ENCODE data around the gene AXL.
"Not testable (repeated sequence)": the region's sequence is repeated elsewhere in the genome, so short reads cannot be mapped to it uniquely, and the experiment has no call there.

AXL gene

DNA sequence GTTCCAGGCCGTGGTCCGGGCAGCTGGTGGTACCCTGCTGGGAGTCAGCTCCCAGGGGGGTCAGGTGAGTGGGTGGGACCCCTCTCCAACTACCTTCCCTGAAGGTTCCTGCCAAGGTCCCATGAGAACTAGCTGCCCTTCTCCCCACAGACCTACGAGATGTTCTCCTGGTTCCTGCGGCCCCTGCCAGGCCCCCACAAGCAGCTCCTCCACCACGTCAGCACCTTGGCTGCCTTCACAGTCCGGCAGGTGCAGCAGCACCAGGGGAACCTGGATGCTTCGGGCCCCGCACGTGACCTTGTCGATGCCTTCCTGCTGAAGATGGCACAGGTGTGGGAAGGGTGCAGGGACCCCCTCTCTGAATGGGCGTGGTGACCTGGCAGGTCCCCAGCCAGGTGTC, 20.5 kb upstream of the AXL start:
- H3K4me3 ChIP-seq (ENCODE audit: low read depth, low read length) = no peak overlapping the region
- TF ChIP-seq, protein P1, sequence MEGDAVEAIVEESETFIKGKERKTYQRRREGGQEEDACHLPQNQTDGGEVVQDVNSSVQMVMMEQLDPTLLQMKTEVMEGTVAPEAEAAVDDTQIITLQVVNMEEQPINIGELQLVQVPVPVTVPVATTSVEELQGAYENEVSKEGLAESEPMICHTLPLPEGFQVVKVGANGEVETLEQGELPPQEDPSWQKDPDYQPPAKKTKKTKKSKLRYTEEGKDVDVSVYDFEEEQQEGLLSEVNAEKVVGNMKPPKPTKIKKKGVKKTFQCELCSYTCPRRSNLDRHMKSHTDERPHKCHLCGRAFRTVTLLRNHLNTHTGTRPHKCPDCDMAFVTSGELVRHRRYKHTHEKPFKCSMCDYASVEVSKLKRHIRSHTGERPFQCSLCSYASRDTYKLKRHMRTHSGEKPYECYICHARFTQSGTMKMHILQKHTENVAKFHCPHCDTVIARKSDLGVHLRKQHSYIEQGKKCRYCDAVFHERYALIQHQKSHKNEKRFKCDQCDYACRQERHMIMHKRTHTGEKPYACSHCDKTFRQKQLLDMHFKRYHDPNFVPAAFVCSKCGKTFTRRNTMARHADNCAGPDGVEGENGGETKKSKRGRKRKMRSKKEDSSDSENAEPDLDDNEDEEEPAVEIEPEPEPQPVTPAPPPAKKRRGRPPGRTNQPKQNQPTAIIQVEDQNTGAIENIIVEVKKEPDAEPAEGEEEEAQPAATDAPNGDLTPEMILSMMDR (IDR thresholded peaks at IDR 0.05; ENCODE audit: low read depth, low read length) = no peak

DNA sequence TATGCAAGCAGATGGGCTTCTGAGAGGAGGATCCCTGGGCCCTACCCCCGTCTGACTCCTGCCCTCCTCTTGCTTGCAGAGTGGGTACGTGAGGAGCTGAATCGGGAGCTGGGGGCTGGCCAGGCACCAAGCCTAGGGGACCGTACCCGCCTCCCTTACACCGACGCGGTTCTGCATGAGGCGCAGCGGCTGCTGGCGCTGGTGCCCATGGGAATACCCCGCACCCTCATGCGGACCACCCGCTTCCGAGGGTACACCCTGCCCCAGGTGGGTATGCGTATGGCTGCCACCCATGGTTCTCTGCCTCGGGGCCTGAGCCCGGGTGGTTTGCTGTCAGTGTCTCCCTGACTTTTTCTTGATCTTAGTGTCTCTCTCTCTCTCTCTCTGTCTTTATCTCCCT, 15.7 kb upstream of the AXL start:
- TF ChIP-seq, protein P1 (IDR thresholded peaks at IDR 0.05; ENCODE audit: low read depth, low read length) = no peak
- H3K4me3 ChIP-seq (ENCODE audit: low read depth, low read length) = no peak overlapping the region

DNA sequence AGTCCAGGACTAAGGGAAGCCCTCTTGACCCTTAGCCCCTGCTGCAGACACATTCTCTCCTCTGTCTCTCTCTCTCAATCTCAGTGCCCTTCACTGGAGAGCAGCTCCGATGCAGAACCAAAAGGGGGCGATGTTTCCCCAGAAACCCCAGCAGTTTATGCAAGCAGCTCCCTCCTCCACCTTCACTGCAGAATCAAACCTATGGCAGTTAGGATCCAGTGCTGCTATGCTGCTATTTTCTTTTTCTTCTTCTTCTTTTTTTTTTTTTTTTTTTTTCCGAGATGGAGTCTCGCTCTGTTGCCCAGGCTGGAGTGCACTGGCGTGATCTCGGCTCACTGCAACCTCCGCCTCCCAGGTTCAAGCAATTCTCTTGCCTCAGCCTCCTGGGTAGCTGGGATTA, 14.7 kb upstream of the AXL start:
- TF ChIP-seq, protein P1 (IDR thresholded peaks at IDR 0.05; ENCODE audit: low read depth, low read length) = peak; percentile 97

DNA sequence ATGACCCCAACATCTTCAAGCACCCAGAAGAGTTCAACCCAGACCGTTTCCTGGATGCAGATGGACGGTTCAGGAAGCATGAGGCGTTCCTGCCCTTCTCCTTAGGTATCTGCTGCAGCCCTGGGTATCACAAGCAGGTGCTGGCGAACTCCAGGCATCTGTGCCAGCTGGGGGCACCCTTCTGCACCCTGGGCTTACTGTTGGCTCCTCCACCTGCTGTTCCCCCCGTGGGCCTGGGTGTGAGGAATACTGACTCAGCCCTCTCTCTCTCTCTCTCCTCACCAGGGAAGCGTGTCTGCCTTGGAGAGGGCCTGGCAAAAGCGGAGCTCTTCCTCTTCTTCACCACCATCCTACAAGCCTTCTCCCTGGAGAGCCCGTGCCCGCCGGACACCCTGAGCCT, 13.0 kb upstream of the AXL start:
- H3K4me3 ChIP-seq (ENCODE audit: low read depth, low read length) = no peak overlapping the region
- TF ChIP-seq, protein P1 (IDR thresholded peaks at IDR 0.05; ENCODE audit: low read depth, low read length) = no peak

More for the DNA sequence above, 14.7 kb upstream of the AXL start:
- H3K4me3 ChIP-seq (ENCODE audit: low read depth, low read length) = not testable (repeated sequence)

DNA sequence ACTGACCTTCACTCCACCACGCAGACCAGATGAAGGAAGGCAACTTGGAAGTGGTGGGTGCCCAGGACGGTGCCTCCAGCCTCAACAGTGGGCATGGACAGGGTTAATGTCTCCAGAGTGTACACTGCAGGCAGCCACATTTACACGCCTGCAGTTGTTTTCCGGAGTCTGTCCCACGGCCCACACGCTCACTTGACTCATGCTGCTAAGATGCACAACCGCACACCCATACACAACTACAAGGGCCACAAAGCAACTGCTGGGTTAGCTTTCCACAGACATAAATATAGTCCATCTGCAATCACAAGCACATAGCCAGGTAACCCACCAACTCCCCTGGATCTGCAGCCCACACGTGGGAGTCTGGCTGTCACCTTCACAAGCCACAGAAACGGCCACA, 12.6 kb upstream of the AXL start:
- no peak overlapping the region for H3K4me3 ChIP-seq (ENCODE audit: low read depth, low read length)
- TF ChIP-seq, protein P1 (IDR thresholded peaks at IDR 0.05; ENCODE audit: low read depth, low read length) = no peak

DNA sequence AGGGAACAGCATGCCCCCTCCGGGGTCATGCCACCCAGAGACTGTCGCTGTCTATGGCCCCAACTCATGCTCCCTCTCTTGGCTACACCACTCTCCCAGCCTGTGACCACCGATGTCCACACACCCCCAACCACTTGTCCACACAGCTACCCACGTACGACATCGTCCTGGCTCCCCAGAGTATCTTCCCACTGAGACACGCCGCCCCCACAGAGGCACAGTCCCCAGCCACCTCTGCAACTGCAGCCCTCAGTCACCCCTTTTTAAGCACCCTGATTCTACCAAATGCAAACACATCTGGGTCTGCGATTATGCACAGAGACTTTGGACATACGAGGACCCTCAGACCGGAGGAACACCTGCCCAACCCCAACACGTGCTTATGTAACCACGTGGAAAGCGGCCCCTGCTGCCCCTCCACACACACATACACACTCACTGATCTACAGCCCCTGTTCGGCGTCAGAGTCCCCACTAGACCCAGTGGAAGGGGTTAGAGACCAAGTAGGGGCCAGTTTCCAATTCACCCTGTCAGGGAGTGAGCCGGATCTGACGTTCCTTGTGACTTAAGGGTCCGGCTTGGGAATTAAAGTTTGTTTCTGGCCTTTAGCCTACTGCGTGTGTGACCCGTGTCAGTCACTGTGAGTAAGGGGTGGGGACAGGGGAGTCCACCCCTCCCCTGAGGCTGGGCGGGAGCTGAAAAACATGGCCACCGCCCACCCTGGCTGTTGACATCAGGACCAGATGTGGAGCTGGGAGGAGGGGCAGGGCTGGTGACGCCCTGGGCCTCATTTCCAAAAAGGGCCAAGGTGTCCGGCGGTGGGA, 11.9 kb upstream of the AXL start:
- TF ChIP-seq, protein P1 (IDR thresholded peaks at IDR 0.05; ENCODE audit: low read depth, low read length) = no peak
- H3K4me3 ChIP-seq (ENCODE audit: low read depth, low read length) = no peak overlapping the region

DNA sequence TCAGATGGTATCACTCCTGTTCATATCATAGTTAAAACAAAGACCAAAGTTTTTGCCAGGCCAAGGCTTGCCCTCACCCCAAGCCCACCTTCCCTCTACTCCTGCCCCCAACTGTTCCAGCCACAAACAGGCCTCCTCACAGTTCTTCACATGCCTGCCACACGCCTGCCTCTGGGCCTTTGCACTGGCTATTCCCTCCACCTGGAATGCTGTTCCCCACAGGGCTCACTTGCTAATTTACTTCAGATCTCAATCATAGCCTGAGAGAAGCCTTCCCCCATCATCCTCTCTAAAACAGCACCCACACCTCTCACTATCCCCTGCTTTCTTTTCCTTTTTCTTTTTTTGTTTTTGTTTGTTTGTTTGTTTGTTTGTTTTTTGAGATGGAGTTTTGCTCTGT, 4.9 kb upstream of the AXL start:
- TF ChIP-seq, protein P1 (IDR thresholded peaks at IDR 0.05; ENCODE audit: low read depth, low read length) = no peak
- no peak overlapping the region for H3K4me3 ChIP-seq (ENCODE audit: low read depth, low read length)

Measured in WI38 (cell line).